ENCODE measurements around the gene OMA1. TPM values are rescaled to one million over a fixed set of nuclear protein-coding genes. Genes with fewer than 3 reads are reported as not detected.

The OMA1 gene
- total and polyA plus RNA-seq, 2 of the 4 experiments (the other 2 are of a cell fraction) = 5.9 to 6.4 TPM

- Histone ChIP-seq H3K79me1 (ENCODE audit: low read depth in 1 of 2, low read length in 2 of 2) (no peaks in the 10 kb centered on the region), H3K4me3 (ENCODE audit: insufficient read depth, low read depth, low read length) (no peak overlapping the region), H3K14ac (replicated peaks; ENCODE audit: low read depth, low read length) (no peak overlapping the region), H4K20me1 (ENCODE audit: insufficient read depth, low read length) (no peaks in the 10 kb centered on the region), H2BK15ac (ENCODE audit: low read depth, low read length) (no peak overlapping the region), H3K18ac (ENCODE audit: low read depth, low read length) (no peak overlapping the region), H3K27ac (ENCODE audit: insufficient read depth, low read length) (no peak overlapping the region), H4K91ac (ENCODE audit: insufficient read depth, low read depth, low read length) (no peak overlapping the region), H2AFZ (replicated peaks; ENCODE audit: low read length, poor library complexity) (no peak overlapping the region), H3K9me3 (ENCODE audit: control insufficient read depth, insufficient read depth, low read length) (no peaks in the 10 kb centered on the region), H3K56ac (ENCODE audit: extremely low read depth, insufficient read depth, low read length) (no peak overlapping the region), H2BK120ac (ENCODE audit: low read depth, low read length) (no peak overlapping the region), H3K4ac (ENCODE audit: low read depth, low read length) (no peak overlapping the region), H3K36me3 (ENCODE audit: control insufficient read depth, insufficient read depth, low read length) (no peaks in the 10 kb centered on the region), H2BK5ac (ENCODE audit: low read depth, low read length, poor library complexity, severe bottlenecking) (no peak overlapping the region), H2AK9ac (replicated peaks; ENCODE audit: low read depth, low read length, poor library complexity) (no peak overlapping the region), H3K9ac (ENCODE audit: low read depth, low read length) (no peak overlapping the region), H3K27me3 (ENCODE audit: control insufficient read depth, insufficient read depth, low read length) (no peaks in the 10 kb centered on the region; the same call in 1 of the 2 replicates), H3K9me1 (ENCODE audit: insufficient read depth, low read length) (no peaks in the 10 kb centered on the region), H4K8ac (ENCODE audit: low read depth in 2 of 2, low read length in 2 of 2) (no peak overlapping the region), H2BK20ac (ENCODE audit: low read depth, low read length) (no peak overlapping the region), H3K4me2 (ENCODE audit: low read depth, low read length) (no peak overlapping the region), H3K4me1 (ENCODE audit: control insufficient read depth, insufficient read depth, low read length) (no peaks in the 10 kb centered on the region), H4K5ac (ENCODE audit: low read depth, low read length) (no peak overlapping the region), H3K23ac (ENCODE audit: low read depth, low read length) (no peak overlapping the region), H2AK5ac (ENCODE audit: low read depth, low read length) (no peak overlapping the region)
- DNase-seq (no peak), ATAC-seq (ENCODE audit: low read depth) (no peak)
- in situ Hi-C loops (cut with MboI; ENCODE audit: low sequenced_read_pairs) (no loop called here), intact Hi-C loops (cut with micrococcal nuclease) (no loop called here), dilution Hi-C loops (cut with HindIII; ENCODE audit: low sequenced_read_pairs, unreplicated experiment) (no loop called here)
- WGBS, 2 experiments (ENCODE audit: extremely low coverage in 2 of 2, insufficient read length in 1 of 2) = no CpG with 5 or more reads among the region's 3 CpGs
- TF ChIP-seq MAZ (IDR thresholded peaks at IDR 0.05; ENCODE audit: borderline replicate concordance, low read depth, low read length) = no peak
- no peak for TF ChIP-seq MXI1 (IDR thresholded peaks at IDR 0.05; ENCODE audit: borderline replicate concordance, low read depth, low read length)
- TF ChIP-seq RCOR1 (IDR thresholded peaks at IDR 0.05; ENCODE audit: insufficient replicate concordance, low read length) = no peak
- TF ChIP-seq RAD21 (IDR thresholded peaks at IDR 0.05; ENCODE audit: low read length) = no peak
- no peak for TF ChIP-seq SMC3 (IDR thresholded peaks at IDR 0.05; ENCODE audit: low read depth, low read length)
- no peak for TF ChIP-seq CTCF (conservative IDR thresholded peaks at IDR 0.05; ENCODE audit: low read depth, low read length)
- TF ChIP-seq RFX5 (IDR thresholded peaks at IDR 0.05; ENCODE audit: low read depth, low read length) = no peak
- no peak for TF ChIP-seq CHD1 (IDR thresholded peaks at IDR 0.05; ENCODE audit: low read depth, low read length)
- no peak for TF ChIP-seq MAFK (IDR thresholded peaks at IDR 0.05; ENCODE audit: low read depth, low read length)
- no peak for TF ChIP-seq CEBPB (IDR thresholded peaks at IDR 0.05; ENCODE audit: low read depth, low read length)
- no peak for TF ChIP-seq POLR2A (IDR thresholded peaks at IDR 0.05; ENCODE audit: low read depth, low read length)
- no peak for TF ChIP-seq USF2 (IDR thresholded peaks at IDR 0.05; ENCODE audit: low read depth, low read length)
- no peak for TF ChIP-seq BHLHE40 (IDR thresholded peaks at IDR 0.05; ENCODE audit: low read depth, low read length)
- no peak for TF ChIP-seq FOS (IDR thresholded peaks at IDR 0.05; ENCODE audit: low read depth, low read length)
- no peak for TF ChIP-seq NFE2L2 (IDR thresholded peaks at IDR 0.05; ENCODE audit: low read depth, low read length)
- no peak for TF ChIP-seq ELK1 (IDR thresholded peaks at IDR 0.05; ENCODE audit: borderline replicate concordance, low read depth, low read length)
- BruUV-seq (replicated peaks) = no TSS peak
- POLR2A ChIA-PET (ENCODE audit: unreplicated experiment) = no interaction called here
- CTCF ChIA-PET = no interaction called here
These were observed 77.0 kb downstream of the OMA1 start for GRCh38 chr1:58469476-58469875.

Data from IMR-90 (cell line).